Right lobe of liver (tissue), 6 donors: ENCODE data around the gene KRTAP19-5. TPM values are rescaled to one million over a fixed set of nuclear protein-coding genes. Genes with fewer than 3 reads are reported as not detected.
"Not testable (repeated sequence)": the region's sequence is repeated elsewhere in the genome, so short reads cannot be mapped to it uniquely, and the experiment has no call there.

ENCODE experiments used
- ATAC-seq, 4 donors: fragments of 200-7000 bp; cut with Tn5 transposase; one replicate each; pipeline ENCODE4 v1.9.1; 2020; ENCODE audit warnings: mild to moderate bottlenecking in 4 of 4, moderate library complexity in 4 of 4
- DNase-seq, 3 donors: peaks; one replicate each; pipeline ENCODE4 v3.0.0-alpha.2; 2020
- H3K27ac ChIP-seq, 3 donors: fragments of 200-600 bp; one replicate each; pipeline ENCODE4 v1.8.0; 2022
- H3K27me3 ChIP-seq, 2 donors: fragments of 200-600 bp; one replicate each; pipeline ENCODE4 v1.8.0; 2022
- H3K36me3 ChIP-seq, 4 donors: fragments of 200-600 bp; sonication (generic) in 1 of 4; one replicate each; pipeline versions ENCODE4 v1.5.1 to v1.8.0; 2017 to 2022; ENCODE audit warnings: control low read depth in 1 of 4
- H3K4me1 ChIP-seq, 4 donors: fragments of 200-600 bp; sonication (generic) in 1 of 4; one replicate each; pipeline versions ENCODE4 v1.5.1 to v1.8.0; 2017 to 2022; ENCODE audit warnings: control low read depth in 1 of 4
- H3K4me3 ChIP-seq, 3 donors: fragments of 200-600 bp; one replicate each; pipeline ENCODE4 v1.8.0; 2022
- H3K9me3 ChIP-seq, 4 donors: fragments of 200-600 bp; sonication (generic) in 1 of 4; one replicate each; pipeline versions ENCODE4 v1.5.1 to v1.8.0; 2017 to 2022; ENCODE audit warnings: control low read depth in 1 of 4
- CTCF ChIP-seq, 4 donors: fragments of 200-600 bp in 3 of 4; fragments of 450-650 bp in 1 of 4; IDR thresholded peaks; one replicate each; pipeline versions ENCODE4 v1.5.1 to v1.8.0; 2016 to 2022; ENCODE audit warnings: antibody characterized with exemption in 4 of 4, mild to moderate bottlenecking in 2 of 4
- POLR2A ChIP-seq: fragments of 450-650 bp; IDR thresholded peaks from one replicate; pipeline ENCODE4 v1.6.1; 2017; ENCODE audit warnings: antibody characterized with exemption, mild to moderate bottlenecking
- WGBS: methylation state at CpG from one replicate; pipeline ENCODE4 v1.1.6; 2018; ENCODE audit warnings: low coverage, low lambda C conversion rate; ENCODE audit not compliant: insufficient coverage; ENCODE audit errors: missing lambda C conversion rate; 5-methylcytosine and 5-hydroxymethylcytosine counted together
- intact Hi-C, 2 donors: fragments of 100-400 bp; cut with DNase I; formaldehyde crosslinking; loops; one replicate each; pipeline versions ENCODE4 v1.11.2 to v1.14.1; 2022
- total RNA-seq, 6 experiments: library from RNA; depleted of rRNA in 2 of 6; stranded (reverse); fragments of >200 nt in 2 of 6; fragmentation: NEBNext Ultra II Directional in 3 of 6; extraction: Animal tissue kit (Norgen Biotek cat#: 25700) in 3 of 6; gene quantifications; one replicate each; pipeline versions ENCODE4 v1.1.0 to v1.2.4, GENCODE V29; 2016 to 2023
- donor health status: DM: no; HTN: yes; CAD: no.
- donor health status: DM: no; HTN: no; CAD: no.
- donor health status: DM: no; HTN: no; CAD: no.
- donor health status: DM: no; HTN: yes; CAD: no.
- donor health status: DM: no; HTN: yes; CAD: no.

KRTAP19-5 gene
- total RNA-seq, 6 experiments from 2014 or later, result not detected

- 23% methylated on average over 4 of the region's 4 CpGs for WGBS
- H3K4me1 ChIP-seq, result not testable (repeated sequence)
- peak in 2 of 4 donors; percentile 33 to 38 for TF ChIP-seq CTCF (IDR thresholded peaks at IDR 0.05)
Measured at GRCh38 chr21:30505621-30506205, 3.8 kb upstream of the KRTAP19-5 start.

GRCh38 chr21:30497065-30497464, 4.9 kb downstream of the KRTAP19-5 start, which contains the start of gene KRTAP19-4:
TSS of gene KRTAP19-4 (minus strand) at chr21:30497165. CDS start at chr21:30497110, 55 bp downstream.
- no peaks in the 10 kb centered on the region for H3K27me3 ChIP-seq
- ATAC-seq (no peak), DNase-seq (no peak)
- H3K4me1 ChIP-seq, result no peaks in the 10 kb centered on the region
- whole genome bisulfite sequencing, result 51% methylated on average over 4 of the region's 4 CpGs
- H3K4me3 ChIP-seq, result no peak within 1 kb of the TSS
- TF ChIP-seq CTCF (IDR thresholded peaks at IDR 0.05), result no peak
- no peak for TF ChIP-seq POLR2A
- no peak within 1 kb of the TSS for H3K27ac ChIP-seq
- no peaks in the 10 kb centered on the region for H3K36me3 ChIP-seq
- no peaks in the 10 kb centered on the region for H3K9me3 ChIP-seq
- intact Hi-C loops, result no loop called here

More at GRCh38 chr21:30505621-30506205, 3.8 kb upstream of the KRTAP19-5 start:
- H3K36me3 ChIP-seq, H3K4me3 ChIP-seq, H3K27me3 ChIP-seq, ATAC-seq, H3K27ac ChIP-seq, intact Hi-C loops, H3K9me3 ChIP-seq, DNase-seq: not testable (repeated sequence)

- WGBS, result 59% methylated on average over 2 of the region's 2 CpGs
- ATAC-seq, result no peak
- H3K4me1 ChIP-seq, result no peaks in the 10 kb centered on the region
- H3K27me3 ChIP-seq, result no peaks in the 10 kb centered on the region
- DNase-seq, result no peak
- H3K4me3 ChIP-seq, result no peak within 1 kb of the TSS
- TF ChIP-seq CTCF (IDR thresholded peaks at IDR 0.05) (no peak), POLR2A (no peak)
- H3K36me3 ChIP-seq, result no peaks in the 10 kb centered on the region
- H3K27ac ChIP-seq, result no peak within 1 kb of the TSS
- intact Hi-C loops, result no loop called here
- H3K9me3 ChIP-seq, result no peaks in the 10 kb centered on the region
Measured at GRCh38 chr21:30491963-30492428, 9.9 kb downstream of the KRTAP19-5 start, which contains the start of gene KRTAP19-3. TSS of gene KRTAP19-3 (minus strand) at chr21:30492013. CDS start at chr21:30491957, 56 bp downstream.

GRCh38 chr21:30487336-30487735, 14.6 kb downstream of the KRTAP19-5 start, which contains the start of gene KRTAP19-2:
TSS of gene KRTAP19-2 (minus strand) at chr21:30487436. CDS start at chr21:30487348, 88 bp downstream.
- no peaks in the 10 kb centered on the region for H3K9me3 ChIP-seq
- intact Hi-C loops, result no loop called here
- no peaks in the 10 kb centered on the region for H3K36me3 ChIP-seq
- ATAC-seq, result no peak
- DNase-seq, result no peak
- no peaks in the 10 kb centered on the region for H3K4me1 ChIP-seq
- H3K27me3 ChIP-seq, result no peaks in the 10 kb centered on the region
- no peak for TF ChIP-seq CTCF (IDR thresholded peaks at IDR 0.05)
- no peak for TF ChIP-seq POLR2A
- no peak within 1 kb of the TSS for H3K4me3 ChIP-seq
- WGBS, result 86% methylated on average over 1 of the region's 2 CpGs
- no peak within 1 kb of the TSS for H3K27ac ChIP-seq
